Measurements from ENCODE around the gene OR8B12.
"Not testable (repeated sequence)": the region's sequence is repeated elsewhere in the genome, so short reads cannot be mapped to it uniquely, and the experiment has no call there.

The OR8B12 gene

DNA sequence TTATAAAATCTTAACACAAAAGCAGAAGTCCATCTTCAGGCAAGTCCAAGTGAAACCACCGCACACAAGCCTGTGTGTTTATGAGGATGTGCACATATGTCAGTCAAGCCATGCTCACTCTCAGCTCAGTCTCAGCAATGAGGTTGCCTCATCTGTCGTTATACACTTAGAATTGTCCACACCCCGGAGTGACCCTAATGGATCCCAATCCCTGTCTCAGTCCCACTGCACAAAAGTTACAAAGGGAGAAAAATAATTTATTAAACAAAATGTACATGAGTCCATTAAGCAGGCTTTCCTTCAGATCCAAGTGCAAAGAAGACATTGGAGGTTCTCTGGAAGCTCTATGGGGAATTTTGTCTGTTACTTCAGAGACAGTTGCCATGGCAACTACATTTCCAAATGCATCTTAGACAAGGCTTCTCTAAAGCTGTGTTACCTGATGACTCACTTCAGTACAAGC, 24.4 kb downstream of the OR8B12 start:
- ChIA-PET POLR2A (no interaction called here), CTCF (no interaction called here)
- DNase-seq (ENCODE audit: extremely low spot score) = no peak
- TF ChIP-seq ZNF384 (IDR thresholded peaks at IDR 0.05) (no peak), L3MBTL2 (conservative IDR thresholded peaks at IDR 0.05) (no peak), FOXK2 (IDR thresholded peaks at IDR 0.05) (no peak), ELF4 (IDR thresholded peaks at IDR 0.05) (no peak), BHLHE40 (IDR thresholded peaks at IDR 0.05; ENCODE audit: borderline replicate concordance) (no peak), SUZ12 (IDR thresholded peaks at IDR 0.05) (no peak), CTBP1 (IDR thresholded peaks at IDR 0.05; ENCODE audit: borderline replicate concordance) (no peak)
- TF ChIP-seq, protein P1, sequence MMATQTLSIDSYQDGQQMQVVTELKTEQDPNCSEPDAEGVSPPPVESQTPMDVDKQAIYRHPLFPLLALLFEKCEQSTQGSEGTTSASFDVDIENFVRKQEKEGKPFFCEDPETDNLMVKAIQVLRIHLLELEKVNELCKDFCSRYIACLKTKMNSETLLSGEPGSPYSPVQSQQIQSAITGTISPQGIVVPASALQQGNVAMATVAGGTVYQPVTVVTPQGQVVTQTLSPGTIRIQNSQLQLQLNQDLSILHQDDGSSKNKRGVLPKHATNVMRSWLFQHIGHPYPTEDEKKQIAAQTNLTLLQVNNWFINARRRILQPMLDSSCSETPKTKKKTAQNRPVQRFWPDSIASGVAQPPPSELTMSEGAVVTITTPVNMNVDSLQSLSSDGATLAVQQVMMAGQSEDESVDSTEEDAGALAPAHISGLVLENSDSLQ (IDR thresholded peaks at IDR 0.05) = no peak

GRCh38 chr11:124517314-124517713, 26.1 kb downstream of the OR8B12 start:
- CTCF ChIA-PET = no interaction called here
- TF ChIP-seq BHLHE40 (IDR thresholded peaks at IDR 0.05; ENCODE audit: borderline replicate concordance) = no peak
- TF ChIP-seq SUZ12 (IDR thresholded peaks at IDR 0.05) = no peak
- TF ChIP-seq SP1 (IDR thresholded peaks at IDR 0.05) = no peak
- TF ChIP-seq HDGF (IDR thresholded peaks at IDR 0.05; ENCODE audit: borderline replicate concordance) = no peak
- no peak for TF ChIP-seq L3MBTL2 (conservative IDR thresholded peaks at IDR 0.05)
- no peak for TF ChIP-seq CTBP1 (IDR thresholded peaks at IDR 0.05; ENCODE audit: borderline replicate concordance)
- TF ChIP-seq LEF1 (IDR thresholded peaks at IDR 0.05; ENCODE audit: borderline replicate concordance) = no peak
- no peak for TF ChIP-seq NFRKB (IDR thresholded peaks at IDR 0.05)
- no peak for TF ChIP-seq FOXM1 (IDR thresholded peaks at IDR 0.05; ENCODE audit: borderline replicate concordance)
- TF ChIP-seq ZNF384 (IDR thresholded peaks at IDR 0.05) = no peak
- TF ChIP-seq FOXK2 (IDR thresholded peaks at IDR 0.05) = no peak
- no peak for DNase-seq (ENCODE audit: extremely low spot score)
- POLR2A ChIA-PET = no interaction called here

GRCh38 chr11:124514675-124515074, 28.8 kb downstream of the OR8B12 start:
- POLR2A ChIA-PET = not testable (repeated sequence)

GRCh38 chr11:124514131-124514530, 29.3 kb downstream of the OR8B12 start:
- ChIA-PET CTCF (no interaction called here), POLR2A (no interaction called here)
- TF ChIP-seq FOXK2 (IDR thresholded peaks at IDR 0.05) (no peak), BHLHE40 (IDR thresholded peaks at IDR 0.05; ENCODE audit: borderline replicate concordance) (no peak), CTBP1 (IDR thresholded peaks at IDR 0.05; ENCODE audit: borderline replicate concordance) (no peak), ELF4 (IDR thresholded peaks at IDR 0.05) (no peak), HDGF (IDR thresholded peaks at IDR 0.05; ENCODE audit: borderline replicate concordance) (no peak)
- no peak for DNase-seq (ENCODE audit: extremely low spot score)

More at GRCh38 chr11:124514675-124515074, 28.8 kb downstream of the OR8B12 start:
- DNase-seq (ENCODE audit: extremely low spot score); CTCF ChIA-PET: not testable (repeated sequence)

DNA sequence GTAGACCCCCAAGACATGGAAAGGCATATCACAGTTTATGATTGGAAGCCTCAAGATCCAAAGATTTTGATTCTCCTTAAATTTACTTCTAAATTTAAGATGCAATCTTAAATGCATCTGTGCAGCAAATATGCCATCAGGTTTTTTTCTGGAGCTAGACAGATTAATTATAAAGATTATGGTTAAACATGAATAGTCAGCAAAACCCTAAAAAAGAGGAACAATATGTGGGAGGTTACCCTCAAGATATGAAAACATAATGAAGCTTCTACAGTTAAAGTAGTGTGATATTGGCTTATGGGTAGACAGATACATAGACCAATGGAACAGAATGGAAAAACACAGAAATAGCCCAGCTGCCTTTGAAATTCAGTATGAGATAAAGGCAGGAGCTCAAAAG, 31.7 kb downstream of the OR8B12 start:
- ChIA-PET CTCF (no interaction called here), POLR2A (no interaction called here)
- no peak for TF ChIP-seq ZNF384 (IDR thresholded peaks at IDR 0.05)
- no peak for TF ChIP-seq HDGF (IDR thresholded peaks at IDR 0.05; ENCODE audit: borderline replicate concordance)
- no peak for TF ChIP-seq L3MBTL2 (conservative IDR thresholded peaks at IDR 0.05)
- no peak for TF ChIP-seq FOXK2 (IDR thresholded peaks at IDR 0.05)
- TF ChIP-seq FOXM1 (IDR thresholded peaks at IDR 0.05; ENCODE audit: borderline replicate concordance) = no peak
- TF ChIP-seq TARDBP (IDR thresholded peaks at IDR 0.05) = no peak
- no peak for TF ChIP-seq CTBP1 (IDR thresholded peaks at IDR 0.05; ENCODE audit: borderline replicate concordance)
- TF ChIP-seq, protein P1 (IDR thresholded peaks at IDR 0.05) = no peak
- TF ChIP-seq ELF4 (IDR thresholded peaks at IDR 0.05) = no peak
- TF ChIP-seq NFRKB (IDR thresholded peaks at IDR 0.05) = no peak
- no peak for TF ChIP-seq ARNT (IDR thresholded peaks at IDR 0.05)
- TF ChIP-seq BHLHE40 (IDR thresholded peaks at IDR 0.05; ENCODE audit: borderline replicate concordance) = no peak
- TF ChIP-seq LEF1 (IDR thresholded peaks at IDR 0.05; ENCODE audit: borderline replicate concordance) = no peak
- no peak for TF ChIP-seq FOXA1 (IDR thresholded peaks at IDR 0.05)
- DNase-seq (ENCODE audit: extremely low spot score) = no peak

- no peak for TF ChIP-seq CTBP1 (IDR thresholded peaks at IDR 0.05; ENCODE audit: borderline replicate concordance)
- POLR2A ChIA-PET = no interaction called here
- CTCF ChIA-PET = no interaction called here
- no peak for DNase-seq (ENCODE audit: extremely low spot score)
Observed at GRCh38 chr11:124510279-124510678, 33.2 kb downstream of the OR8B12 start.

DNA sequence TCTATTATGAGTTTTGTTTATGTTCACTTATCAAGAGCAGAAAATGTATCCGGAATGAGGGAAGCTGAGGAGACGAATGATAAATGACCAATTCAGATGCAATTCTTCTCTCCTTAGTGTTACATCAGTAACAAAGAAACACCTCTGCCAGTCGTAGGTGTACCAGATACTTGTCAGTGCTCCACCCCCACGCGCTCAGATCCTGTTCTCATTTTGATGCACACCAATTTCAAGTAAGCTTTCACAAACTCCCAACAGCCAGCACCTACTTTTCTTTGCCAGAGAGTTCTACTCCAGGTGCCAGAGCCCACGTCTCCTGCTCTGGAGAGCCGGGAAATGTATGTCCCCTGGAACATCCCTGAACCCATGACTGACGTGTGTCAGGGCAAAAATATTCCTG, 43.7 kb downstream of the OR8B12 start:
- ChIA-PET CTCF (no interaction called here), POLR2A (no interaction called here)
- TF ChIP-seq SUZ12 (IDR thresholded peaks at IDR 0.05) = no peak
- TF ChIP-seq CTBP1 (IDR thresholded peaks at IDR 0.05; ENCODE audit: borderline replicate concordance) = no peak
- TF ChIP-seq NFRKB (IDR thresholded peaks at IDR 0.05) = no peak
- TF ChIP-seq ELF4 (IDR thresholded peaks at IDR 0.05) = no peak
- no peak for TF ChIP-seq ZNF384 (IDR thresholded peaks at IDR 0.05)
- TF ChIP-seq, protein P1 (IDR thresholded peaks at IDR 0.05) = no peak
- no peak for TF ChIP-seq FOXM1 (IDR thresholded peaks at IDR 0.05; ENCODE audit: borderline replicate concordance)
- TF ChIP-seq ARNT (IDR thresholded peaks at IDR 0.05) = no peak
- TF ChIP-seq FOXA1 (IDR thresholded peaks at IDR 0.05) = no peak
- TF ChIP-seq BHLHE40 (IDR thresholded peaks at IDR 0.05; ENCODE audit: borderline replicate concordance) = no peak
- no peak for TF ChIP-seq LEF1 (IDR thresholded peaks at IDR 0.05; ENCODE audit: borderline replicate concordance)
- TF ChIP-seq TARDBP (IDR thresholded peaks at IDR 0.05) = no peak
- no peak for TF ChIP-seq L3MBTL2 (conservative IDR thresholded peaks at IDR 0.05)
- TF ChIP-seq HDGF (IDR thresholded peaks at IDR 0.05; ENCODE audit: borderline replicate concordance) = no peak
- DNase-seq (ENCODE audit: extremely low spot score) = no peak
